Trophoblast cell (in vitro differentiated cells and primary cell): Measurements from ENCODE around the gene AGXT. TPM values are rescaled to one million over a fixed set of nuclear protein-coding genes. Genes with fewer than 3 reads are reported as not detected.
A peak's percentile ranks its signal among the peaks of the same experiment; 100 is the strongest.

ENCODE experiments used
- DNase-seq, 2 donors: peaks; one replicate each; pipeline ENCODE4 v3.0.0-alpha.2; 2016
- H2AFZ ChIP-seq: 2 replicates; pipeline ENCODE4 v1.6.1; 2013; ENCODE audit warnings: low read length, moderate library complexity, mild to moderate bottlenecking; ENCODE audit not compliant: insufficient read depth, poor library complexity
- H2AK5ac ChIP-seq: 2 replicates; pipeline ENCODE4 v1.6.1; 2013; ENCODE audit warnings: mild to moderate bottlenecking, low read length
- H2BK120ac ChIP-seq: 2 replicates; pipeline ENCODE4 v1.6.1; 2013; ENCODE audit warnings: low read length, mild to moderate bottlenecking, moderate library complexity; ENCODE audit not compliant: insufficient read depth, poor library complexity
- H2BK12ac ChIP-seq: 2 replicates; pipeline ENCODE4 v1.6.1; 2013; ENCODE audit warnings: mild to moderate bottlenecking, low read length, moderate library complexity
- H2BK5ac ChIP-seq: 2 replicates; pipeline ENCODE4 v1.6.1; 2013; ENCODE audit warnings: low read length, low read depth, moderate library complexity, mild to moderate bottlenecking; ENCODE audit not compliant: poor library complexity
- H3K14ac ChIP-seq: 2 replicates; pipeline ENCODE4 v1.6.1; 2013; ENCODE audit warnings: mild to moderate bottlenecking, low read length
- H3K18ac ChIP-seq: 2 replicates; pipeline ENCODE4 v1.6.1; 2013; ENCODE audit warnings: mild to moderate bottlenecking, low read length
- H3K23ac ChIP-seq: 2 replicates; pipeline ENCODE4 v1.6.1; 2013; ENCODE audit warnings: low read length
- H3K27ac ChIP-seq: 2 replicates; pipeline ENCODE4 v1.5.1; 2013; ENCODE audit warnings: low read depth, mild to moderate bottlenecking, inconsistent platforms, low read length, moderate library complexity
- H3K27me3 ChIP-seq: 2 replicates; pipeline ENCODE4 v1.6.1; 2013; ENCODE audit warnings: inconsistent platforms, mild to moderate bottlenecking, low read length, moderate library complexity; ENCODE audit not compliant: insufficient read depth
- H3K36me3 ChIP-seq, 2 experiments: 1 replicate in 1 of 2; 2 replicates in 1 of 2; pipeline ENCODE4 v1.6.1; 2013; ENCODE audit warnings: low read length in 2 of 2, mild to moderate bottlenecking in 2 of 2, moderate library complexity in 1 of 2; ENCODE audit not compliant: insufficient read depth in 2 of 2, control insufficient read depth in 1 of 2
- H3K4ac ChIP-seq: 2 replicates; pipeline ENCODE4 v1.6.1; 2013; ENCODE audit warnings: low read depth, mild to moderate bottlenecking, low read length, moderate library complexity
- H3K4me1 ChIP-seq, 2 experiments: 1 replicate in 1 of 2; 2 replicates in 1 of 2; pipeline ENCODE4 v1.6.1; 2013; ENCODE audit warnings: low read length in 2 of 2, mild to moderate bottlenecking in 2 of 2, moderate library complexity in 1 of 2; ENCODE audit not compliant: insufficient read depth in 2 of 2, control insufficient read depth in 1 of 2
- H3K4me2 ChIP-seq: 2 replicates; pipeline ENCODE4 v1.6.1; 2013; ENCODE audit warnings: inconsistent platforms, mild to moderate bottlenecking, low read length, moderate library complexity
- H3K4me3 ChIP-seq: 2 replicates; pipeline ENCODE4 v1.5.1; 2013; ENCODE audit warnings: mild to moderate bottlenecking, low read depth, low read length, inconsistent platforms
- H3K79me1 ChIP-seq: one replicate; pipeline ENCODE4 v1.6.1; 2013; ENCODE audit warnings: low read length
- H3K79me2 ChIP-seq: 2 replicates; pipeline ENCODE4 v1.6.1; 2013; ENCODE audit warnings: low read length, mild to moderate bottlenecking; ENCODE audit not compliant: control insufficient read depth, insufficient read depth, poor library complexity
- H3K9ac ChIP-seq: 2 replicates; pipeline ENCODE4 v1.6.1; 2013; ENCODE audit warnings: mild to moderate bottlenecking, low read length
- H3K9me3 ChIP-seq: 2 replicates; pipeline ENCODE4 v1.6.1; 2013; ENCODE audit warnings: low read depth, mild to moderate bottlenecking, control low read depth, inconsistent platforms, low read length; ENCODE audit not compliant: insufficient read depth
- H4K12ac ChIP-seq: 2 replicates; pipeline ENCODE4 v1.6.1; 2013; ENCODE audit warnings: low read depth, mild to moderate bottlenecking, low read length, moderate library complexity
- H4K8ac ChIP-seq: 2 replicates; pipeline ENCODE4 v1.6.1; 2013; ENCODE audit warnings: low read depth, mild to moderate bottlenecking, low read length, moderate library complexity
- H4K91ac ChIP-seq: one replicate; pipeline ENCODE4 v1.6.1; 2013; ENCODE audit warnings: low read depth, mild to moderate bottlenecking, low read length, moderate library complexity
- WGBS: extraction: QIAGEN DNeasy Blood & Tissue Kit; methylation state at CpG from one replicate; pipeline ENCODE4 v1.1.7; 2013; ENCODE audit warnings: missing lambda C conversion rate; ENCODE audit not compliant: insufficient read length, insufficient coverage; ENCODE audit errors: extremely low coverage; 5-methylcytosine and 5-hydroxymethylcytosine counted together
- polyA plus RNA-seq: library from polyadenylated mRNA; stranded (reverse); fragments of 200-250 nt; gene quantifications from 2 replicates; pipeline ENCODE4 v1.2.3, GENCODE V29; 2013

AGXT gene
- polyA plus RNA-seq: not detected in 2 replicates

DNA sequence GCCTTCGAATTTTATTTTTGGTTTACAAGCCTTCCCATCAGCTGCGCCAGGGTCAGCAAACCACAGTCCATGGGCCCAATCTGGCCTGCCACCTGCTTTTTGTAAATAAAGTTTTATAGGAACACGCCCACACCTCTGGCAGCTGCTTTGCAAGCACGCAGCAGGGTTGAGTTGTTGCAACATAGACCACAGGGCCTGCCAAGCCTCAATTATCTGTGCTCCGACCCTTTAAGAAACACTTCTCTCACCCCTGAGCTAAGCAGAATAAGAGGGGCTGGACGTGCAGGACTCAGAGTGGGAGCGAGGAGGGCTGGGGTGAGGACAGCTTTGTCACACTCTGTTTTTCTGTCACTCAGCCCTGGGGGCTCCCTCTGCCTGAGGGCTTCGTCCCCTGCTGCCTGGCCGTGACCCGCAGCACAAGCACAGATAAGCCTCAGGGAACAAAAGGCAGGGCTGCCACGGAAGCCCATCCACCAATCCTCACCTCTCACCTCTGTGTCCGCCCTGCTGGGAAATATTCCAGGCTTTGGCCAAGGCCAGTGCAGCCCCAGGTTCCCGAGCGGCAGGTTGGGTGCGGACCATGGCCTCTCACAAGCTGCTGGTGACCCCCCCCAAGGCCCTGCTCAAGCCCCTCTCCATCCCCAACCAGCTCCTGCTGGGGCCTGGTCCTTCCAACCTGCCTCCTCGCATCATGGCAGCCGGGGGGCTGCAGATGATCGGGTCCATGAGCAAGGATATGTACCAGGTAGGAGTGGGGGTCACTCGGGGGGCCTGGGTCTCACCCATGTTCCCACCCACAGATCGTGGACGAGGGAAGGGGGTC lies at the start of gene AGXT:
Gene AGXT, plus strand, starts transcription at position 539 of the 823 bp plus-strand sequence. Its CDS starts 42 bp downstream, at position 581.
- no peak within 1 kb of the TSS for H2AK5ac ChIP-seq
- no peak within 1 kb of the TSS for H4K12ac ChIP-seq
- H3K18ac ChIP-seq: no peak within 1 kb of the TSS
- H3K27ac ChIP-seq: no peak within 1 kb of the TSS
- WGBS: no CpG with 5 or more reads among the region's 21 CpGs
- H2BK5ac ChIP-seq: no peak within 1 kb of the TSS
- H3K4me2 ChIP-seq: no peak within 1 kb of the TSS
- H3K9me3 ChIP-seq: no peaks in the 10 kb centered on the region
- no peak within 1 kb of the TSS for H3K9ac ChIP-seq
- H3K14ac ChIP-seq: no peak within 1 kb of the TSS
- H4K91ac ChIP-seq: no peak within 1 kb of the TSS
- no peak within 1 kb of the TSS for H4K8ac ChIP-seq
- H3K4me1 ChIP-seq: no peaks in the 10 kb centered on the region
- no peak within 1 kb of the TSS for H2BK120ac ChIP-seq
- no peaks in the 10 kb centered on the region for H3K79me2 ChIP-seq
- H2BK12ac ChIP-seq: no peak within 1 kb of the TSS
- H3K27me3 ChIP-seq: no peaks in the 10 kb centered on the region
- H3K4ac ChIP-seq: no peak within 1 kb of the TSS
- H3K79me1 ChIP-seq: no peaks in the 10 kb centered on the region
- no peaks in the 10 kb centered on the region for H3K36me3 ChIP-seq
- DNase-seq: peak; percentile 80 to 89
- H3K23ac ChIP-seq: no peak within 1 kb of the TSS
- H2AFZ ChIP-seq: no peak within 1 kb of the TSS
- H3K4me3 ChIP-seq: no peak within 1 kb of the TSS

DNA sequence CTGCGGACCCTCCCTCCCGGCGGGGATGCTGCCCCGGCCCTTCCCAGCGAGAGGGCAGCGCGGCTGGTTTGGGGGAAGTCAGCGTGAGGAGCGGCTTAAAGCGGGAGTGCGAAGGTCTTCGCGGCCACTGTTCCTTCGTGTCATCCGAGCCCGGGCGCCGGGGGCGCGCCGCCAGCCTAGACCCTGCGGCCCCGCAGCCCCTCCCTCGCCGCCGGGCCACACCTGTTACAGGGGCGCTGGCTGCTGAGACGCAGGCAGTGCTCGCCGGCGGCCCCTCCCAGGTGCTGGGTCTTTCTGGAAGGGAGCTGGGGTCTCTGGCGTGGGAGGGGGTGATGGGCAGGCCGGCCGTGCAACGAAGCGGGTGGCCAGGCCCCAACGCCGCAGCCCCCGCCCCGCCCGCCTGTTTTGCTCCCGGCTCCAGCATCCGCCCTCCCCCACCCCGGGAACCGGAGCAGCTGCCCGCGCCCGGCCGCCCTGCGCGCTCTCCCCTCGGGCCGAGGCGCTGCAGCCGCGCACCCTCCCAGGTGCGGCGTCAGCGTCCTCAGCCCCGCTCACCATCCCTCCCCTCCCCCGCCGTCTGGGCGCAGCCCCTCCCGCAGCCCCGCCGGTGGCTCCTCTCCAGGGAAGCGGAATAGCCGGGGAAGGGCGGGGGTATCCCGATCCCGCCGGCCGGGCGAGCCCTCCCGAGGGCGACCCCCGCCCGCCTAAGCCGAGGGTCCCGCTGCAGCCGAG lies 49.3 kb upstream of the AGXT start:
- no peak overlapping the region for H3K4me3 ChIP-seq
- H2BK12ac ChIP-seq: no peak overlapping the region
- no peak overlapping the region for H3K4ac ChIP-seq
- H3K79me1 ChIP-seq: no peaks in the 10 kb centered on the region
- H2BK120ac ChIP-seq: no peak overlapping the region
- peaks cover 11% of the 10 kb centered on the region for H3K9me3 ChIP-seq
- H3K9ac ChIP-seq: no peak overlapping the region
- H3K14ac ChIP-seq: no peak overlapping the region
- H4K91ac ChIP-seq: no peak overlapping the region
- H3K23ac ChIP-seq: no peak overlapping the region
- no peak overlapping the region for H2BK5ac ChIP-seq
- DNase-seq: no peak
- H3K4me1 ChIP-seq: peaks cover 3 to 7% of the 10 kb centered on the region in 2 experiments
- H4K12ac ChIP-seq: no peak overlapping the region
- H2AK5ac ChIP-seq: no peak overlapping the region
- H2AFZ ChIP-seq: no peak overlapping the region
- H3K27me3 ChIP-seq: peaks cover 46% of the 10 kb centered on the region
- no peaks in the 10 kb centered on the region for H3K79me2 ChIP-seq
- no peak overlapping the region for H4K8ac ChIP-seq
- no CpG with 5 or more reads among the region's 81 CpGs for WGBS
- H3K27ac ChIP-seq: no peak overlapping the region
- H3K18ac ChIP-seq: no peak overlapping the region
- peak overlapping the region; percentile 64 for H3K4me2 ChIP-seq
- no peaks in the 10 kb centered on the region for H3K36me3 ChIP-seq

DNA sequence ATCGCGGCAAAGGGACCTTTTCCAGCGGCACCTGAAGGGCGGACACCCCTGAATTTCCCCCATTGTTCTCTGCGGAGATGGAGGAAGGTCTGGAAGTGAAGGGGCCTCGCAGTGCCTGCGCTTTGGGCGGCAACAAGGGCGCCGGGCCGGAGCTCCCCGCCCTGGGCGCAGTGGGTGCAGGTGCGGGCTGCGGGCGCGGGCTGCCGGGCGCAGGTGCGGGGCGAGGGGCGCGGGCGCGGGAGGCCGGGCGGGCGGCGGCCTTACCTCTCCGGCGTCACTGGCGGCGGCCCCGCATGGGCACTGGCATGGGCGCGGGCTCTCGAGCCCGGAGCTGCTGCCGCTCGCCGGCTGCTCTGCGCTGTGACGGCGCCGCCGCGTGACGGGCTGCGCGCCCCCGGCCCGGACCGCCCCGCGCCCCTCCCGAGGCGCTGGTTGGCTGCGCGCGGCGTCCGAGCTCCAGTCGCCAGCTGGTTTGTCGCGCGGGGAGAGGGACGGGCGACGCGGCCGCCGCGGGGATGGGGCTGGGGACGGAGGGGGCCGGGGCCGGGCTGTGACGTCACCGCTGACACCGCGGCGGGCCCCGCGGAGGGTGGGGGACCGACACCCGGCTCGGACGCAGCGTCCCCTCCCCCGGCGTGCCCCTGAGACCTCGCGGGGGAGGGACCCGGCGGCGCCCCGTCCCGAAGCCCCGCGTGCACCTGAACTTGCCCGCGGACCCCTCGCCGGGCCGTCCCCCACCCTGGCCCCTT lies 48.6 kb upstream of the AGXT start, which contains the start of gene KIF1A:
Gene KIF1A, minus strand, starts transcription at position 362 of the 749 bp plus-strand sequence. CDS start 22,467 bp downstream, outside the sequence.
- no CpG with 5 or more reads among the region's 104 CpGs for WGBS

More for the DNA sequence above, 48.6 kb upstream of the AGXT start, which contains the start of gene KIF1A:
- Histone ChIP-seq H3K79me2 (no peaks in the 10 kb centered on the region), H3K36me3 (no peaks in the 10 kb centered on the region), H3K9me3 (peaks cover 11% of the 10 kb centered on the region), H3K4ac (no peak within 1 kb of the TSS), H3K18ac (no peak within 1 kb of the TSS), H2BK120ac (no peak within 1 kb of the TSS), H3K4me2 (peak within 1 kb of the TSS; percentile 64), H4K91ac (no peak within 1 kb of the TSS), H3K9ac (no peak within 1 kb of the TSS), H3K4me3 (peak within 1 kb of the TSS; percentile 2), H3K27ac (no peak within 1 kb of the TSS), H3K23ac (no peak within 1 kb of the TSS), H4K8ac (no peak within 1 kb of the TSS), H3K14ac (no peak within 1 kb of the TSS), H2AK5ac (no peak within 1 kb of the TSS), H3K4me1 (peaks cover 3 to 7% of the 10 kb centered on the region in 2 experiments), H2AFZ (no peak within 1 kb of the TSS), H2BK12ac (no peak within 1 kb of the TSS), H2BK5ac (no peak within 1 kb of the TSS), H3K79me1 (no peaks in the 10 kb centered on the region), H4K12ac (no peak within 1 kb of the TSS), H3K27me3 (peaks cover 46% of the 10 kb centered on the region)
- DNase-seq: no peak
